Mucosa of stomach (tissue), 1 donor: ENCODE results near the gene DRC1.

ENCODE experiments used
- H3K27me3 ChIP-seq: one replicate; pipeline ENCODE4 v1.7.0; 2013; ENCODE audit warnings: mild to moderate bottlenecking, low read length; ENCODE audit not compliant: control insufficient read depth, insufficient read depth
- H3K36me3 ChIP-seq: one replicate; pipeline ENCODE4 v1.7.0; 2013; ENCODE audit warnings: low read length; ENCODE audit not compliant: control insufficient read depth, insufficient read depth
- H3K4me1 ChIP-seq: one replicate; pipeline ENCODE4 v1.7.0; 2013; ENCODE audit warnings: mild to moderate bottlenecking, low read length; ENCODE audit not compliant: control insufficient read depth, insufficient read depth
- H3K4me3 ChIP-seq: one replicate; pipeline ENCODE4 v1.7.0; 2013; ENCODE audit warnings: low read length
- H3K9ac ChIP-seq: one replicate; pipeline ENCODE4 v1.7.0; 2013; ENCODE audit warnings: mild to moderate bottlenecking, low read length, moderate library complexity
- H3K9me3 ChIP-seq: one replicate; pipeline ENCODE4 v1.7.0; 2013; ENCODE audit warnings: mild to moderate bottlenecking, low read length, moderate library complexity; ENCODE audit not compliant: control insufficient read depth
- donor health status: Pancreatic carcinoma.

The DRC1 gene

GRCh38 chr2:26432363-26432762 is 30.6 kb downstream of the DRC1 start:
- H3K27me3 ChIP-seq = no peaks in the 10 kb centered on the region
- H3K9me3 ChIP-seq = no peaks in the 10 kb centered on the region
- no peaks in the 10 kb centered on the region for H3K4me1 ChIP-seq
- H3K9ac ChIP-seq = no peak overlapping the region
- no peaks in the 10 kb centered on the region for H3K36me3 ChIP-seq
- H3K4me3 ChIP-seq = no peak overlapping the region

GRCh38 chr2:26432859-26433258 is 31.1 kb downstream of the DRC1 start:
- Histone ChIP-seq H3K4me1 (no peaks in the 10 kb centered on the region), H3K9me3 (no peaks in the 10 kb centered on the region), H3K9ac (no peak overlapping the region), H3K36me3 (no peaks in the 10 kb centered on the region), H3K27me3 (no peaks in the 10 kb centered on the region), H3K4me3 (no peak overlapping the region)

GRCh38 chr2:26435106-26435505 is 33.4 kb downstream of the DRC1 start:
- no peaks in the 10 kb centered on the region for H3K9me3 ChIP-seq
- no peak overlapping the region for H3K9ac ChIP-seq
- no peaks in the 10 kb centered on the region for H3K4me1 ChIP-seq
- H3K36me3 ChIP-seq = no peaks in the 10 kb centered on the region
- H3K27me3 ChIP-seq = no peaks in the 10 kb centered on the region
- no peak overlapping the region for H3K4me3 ChIP-seq

GRCh38 chr2:26438526-26438925 is 36.8 kb downstream of the DRC1 start:
- Histone ChIP-seq H3K9me3 (no peaks in the 10 kb centered on the region), H3K9ac (no peak overlapping the region), H3K4me1 (no peaks in the 10 kb centered on the region), H3K36me3 (no peaks in the 10 kb centered on the region), H3K27me3 (no peaks in the 10 kb centered on the region), H3K4me3 (no peak overlapping the region)

- H3K4me1 ChIP-seq = no peaks in the 10 kb centered on the region
- H3K36me3 ChIP-seq = no peaks in the 10 kb centered on the region
- H3K27me3 ChIP-seq = no peaks in the 10 kb centered on the region
- H3K4me3 ChIP-seq = no peak overlapping the region
- no peak overlapping the region for H3K9ac ChIP-seq
- H3K9me3 ChIP-seq = no peaks in the 10 kb centered on the region
These were observed 37.2 kb downstream of the DRC1 start for GRCh38 chr2:26438926-26439325.

- no peaks in the 10 kb centered on the region for H3K9me3 ChIP-seq
- no peak overlapping the region for H3K9ac ChIP-seq
- no peaks in the 10 kb centered on the region for H3K36me3 ChIP-seq
- H3K4me1 ChIP-seq = no peaks in the 10 kb centered on the region
- no peaks in the 10 kb centered on the region for H3K27me3 ChIP-seq
- H3K4me3 ChIP-seq = no peak overlapping the region
These were observed 40.6 kb downstream of the DRC1 start for GRCh38 chr2:26442301-26442700.

- Histone ChIP-seq H3K9ac (no peak overlapping the region), H3K36me3 (no peaks in the 10 kb centered on the region), H3K4me3 (no peak overlapping the region), H3K27me3 (no peaks in the 10 kb centered on the region), H3K9me3 (no peaks in the 10 kb centered on the region), H3K4me1 (no peaks in the 10 kb centered on the region)
These were observed 41.0 kb downstream of the DRC1 start for GRCh38 chr2:26442707-26443106.

- no peak overlapping the region for H3K9ac ChIP-seq
- no peaks in the 10 kb centered on the region for H3K36me3 ChIP-seq
- H3K4me1 ChIP-seq = no peaks in the 10 kb centered on the region
- no peaks in the 10 kb centered on the region for H3K9me3 ChIP-seq
- H3K27me3 ChIP-seq = no peaks in the 10 kb centered on the region
- no peak overlapping the region for H3K4me3 ChIP-seq
These were observed 42.5 kb downstream of the DRC1 start for GRCh38 chr2:26444236-26444635.

- Histone ChIP-seq H3K27me3 (no peaks in the 10 kb centered on the region), H3K9ac (no peak overlapping the region), H3K4me1 (no peaks in the 10 kb centered on the region), H3K36me3 (no peaks in the 10 kb centered on the region), H3K4me3 (no peak overlapping the region), H3K9me3 (no peaks in the 10 kb centered on the region)
These were observed 46.9 kb downstream of the DRC1 start for GRCh38 chr2:26448651-26449050.

- Histone ChIP-seq H3K9me3 (no peaks in the 10 kb centered on the region), H3K36me3 (no peaks in the 10 kb centered on the region), H3K4me1 (no peaks in the 10 kb centered on the region), H3K9ac (no peak overlapping the region), H3K27me3 (no peaks in the 10 kb centered on the region), H3K4me3 (no peak overlapping the region)
These were observed 47.7 kb downstream of the DRC1 start for GRCh38 chr2:26449278-26450030.

- Histone ChIP-seq H3K27me3 (no peaks in the 10 kb centered on the region), H3K4me1 (peaks cover 5% of the 10 kb centered on the region), H3K9me3 (no peaks in the 10 kb centered on the region), H3K9ac (no peak overlapping the region), H3K4me3 (no peak overlapping the region), H3K36me3 (no peaks in the 10 kb centered on the region)
These were observed 48.4 kb downstream of the DRC1 start for GRCh38 chr2:26450031-26450635.

GRCh38 chr2:26451700-26452099 is 50.0 kb downstream of the DRC1 start:
- Histone ChIP-seq H3K36me3 (no peaks in the 10 kb centered on the region), H3K4me1 (peaks cover 20% of the 10 kb centered on the region)

More at GRCh38 chr2:26451700-26452099, 50.0 kb downstream of the DRC1 start:
- H3K4me3 ChIP-seq = no peak overlapping the region
- no peaks in the 10 kb centered on the region for H3K27me3 ChIP-seq
- no peaks in the 10 kb centered on the region for H3K9me3 ChIP-seq
- no peak overlapping the region for H3K9ac ChIP-seq
